BJ (cell line): ENCODE data around the gene HINT3. TPM values are rescaled to one million over a fixed set of nuclear protein-coding genes. Genes with fewer than 3 reads are reported as not detected.

Experiments used
- CTCF ChIA-PET: fragments of 350-600 bp; formaldehyde crosslinking; extraction: SDS; loops from one replicate; lab custom pipeline; 2021; ENCODE audit warnings: antibody characterized with exemption, inconsistent platforms; lab: Yijun Ruan, JAX
- POLR2A ChIA-PET: fragments of 300-600 bp; sonication (Branson Sonifier 250); formaldehyde crosslinking; extraction: SDS; loops from one replicate; lab custom pipeline; 2021; ENCODE audit warnings: antibody characterized with exemption; lab: Charles Lee
- DNase-seq: peaks from one replicate; pipeline ENCODE4 v3.0.0-alpha.2; 2011; ENCODE audit warnings: low read depth
- H3K27me3 ChIP-seq: 2 replicates; pipeline ENCODE4 v1.6.0; 2011; ENCODE audit warnings: low read length; ENCODE audit not compliant: control insufficient read depth, insufficient read depth
- H3K36me3 ChIP-seq: 2 replicates; pipeline ENCODE4 v1.5.1; 2011; ENCODE audit warnings: low read length; ENCODE audit not compliant: control insufficient read depth, insufficient read depth
- H3K4me3 ChIP-seq: 2 replicates; pipeline ENCODE4 v1.5.1; 2011; ENCODE audit warnings: low read depth, mild to moderate bottlenecking, control low read depth, low read length
- CTCF ChIP-seq: IDR thresholded peaks from 2 replicates; pipeline ENCODE4 v1.5.1; 2011; ENCODE audit warnings: low read depth, mild to moderate bottlenecking, control low read depth, inconsistent platforms, low read length, moderate library complexity; ENCODE audit not compliant: insufficient read depth
- polyA plus RNA-seq: library from polyadenylated mRNA; depleted of rRNA; stranded (reverse); fragments of >200 nt; gene quantifications from 2 replicates; pipeline ENCODE4 v1.2.3, GENCODE V29; 2011

HINT3 gene
- polyA plus RNA-seq, 1 experiment, result 1.3 TPM

- POLR2A ChIA-PET, result no interaction called here
- CTCF ChIA-PET, result interaction anchor here (0.8 to 1.9 kb wide), 2 partner anchors 8 to 10 kb away, joined by 3 to 6 read pairs; no protein-coding TSS in a partner anchor
Observed at GRCh38 chr6:125944434-125944816, 12.1 kb upstream of the HINT3 start.

GRCh38 chr6:125944896-125945295 is 11.7 kb upstream of the HINT3 start:
- Histone ChIP-seq H3K4me3 (no peak overlapping the region), H3K36me3 (no peaks in the 10 kb centered on the region), H3K27me3 (no peaks in the 10 kb centered on the region)
- DNase-seq, result no peak
- TF ChIP-seq CTCF, result no peak
- CTCF ChIA-PET, result interaction anchor here (1.9 kb wide), 1 partner anchor 39 kb away, joined by 5 read pairs; no protein-coding TSS in a partner anchor
- POLR2A ChIA-PET, result no interaction called here

More at GRCh38 chr6:125944434-125944816, 12.1 kb upstream of the HINT3 start:
- no peaks in the 10 kb centered on the region for H3K36me3 ChIP-seq
- no peak for TF ChIP-seq CTCF
- no peak overlapping the region for H3K4me3 ChIP-seq
- DNase-seq, result no peak
- no peaks in the 10 kb centered on the region for H3K27me3 ChIP-seq

- ChIA-PET POLR2A (no interaction called here), CTCF (interaction anchor here (1.3 to 3.7 kb wide), 4 partner anchors 11 to 155 kb away, joined by 3 to 23 read pairs (median 10); partner anchors contain the start of genes HINT3 and NCOA7)
- Histone ChIP-seq H3K27me3 (no peaks in the 10 kb centered on the region), H3K36me3 (no peaks in the 10 kb centered on the region), H3K4me3 (no peak overlapping the region)
- no peak for TF ChIP-seq CTCF
- DNase-seq, result no peak
Observed at GRCh38 chr6:125945378-125946141, 11.0 kb upstream of the HINT3 start.

- no peak for TF ChIP-seq CTCF
- Histone ChIP-seq H3K4me3 (no peak overlapping the region), H3K36me3 (no peaks in the 10 kb centered on the region), H3K27me3 (no peaks in the 10 kb centered on the region)
- DNase-seq, result no peak
- POLR2A ChIA-PET, result no interaction called here
- CTCF ChIA-PET, result interaction anchor here (1.2 to 3.7 kb wide), 5 partner anchors 9 to 639 kb away, joined by 3 to 23 read pairs (median 6); partner anchors contain the start of genes HINT3 and NCOA7
Observed at GRCh38 chr6:125947615-125948014, 9.0 kb upstream of the HINT3 start.

GRCh38 chr6:125948455-125948854 is 8.1 kb upstream of the HINT3 start:
- no peaks in the 10 kb centered on the region for H3K27me3 ChIP-seq
- ChIA-PET POLR2A (no interaction called here), CTCF (interaction anchor here (1.2 to 3.7 kb wide), 4 partner anchors 8 to 640 kb away, joined by 3 to 23 read pairs (median 10); partner anchors contain the start of genes HINT3 and NCOA7)
- TF ChIP-seq CTCF, result no peak
- DNase-seq, result no peak
- H3K4me3 ChIP-seq, result no peak overlapping the region
- no peaks in the 10 kb centered on the region for H3K36me3 ChIP-seq
